HepG2 (cell line): ENCODE results near the gene GNMT. TPM values are rescaled to one million over a fixed set of nuclear protein-coding genes. Genes with fewer than 3 reads are reported as not detected.

Source experiments
- KLF15 ChIP-seq: sonication (generic); formaldehyde crosslinking; IDR thresholded peaks from 2 replicates; pipeline ENCODE4 v1.8.1; 2023; ENCODE audit warnings: borderline replicate concordance, mild to moderate bottlenecking, inconsistent platforms, missing genetic modification reagents, mixed read lengths
- SAFB2 ChIP-seq: sonication (generic); formaldehyde crosslinking; IDR thresholded peaks from 2 replicates; pipeline ENCODE4 v1.5.1; 2020; ENCODE audit warnings: missing genetic modification reagents, low read depth, mild to moderate bottlenecking, borderline replicate concordance
- SNRNP70 ChIP-seq: fragments of 200-400 bp; formaldehyde crosslinking; IDR thresholded peaks from 2 replicates; pipeline ENCODE4 v1.6.1; 2017; ENCODE audit warnings: mild to moderate bottlenecking, low read depth, low read length, moderate library complexity
- THAP11 ChIP-seq: IDR thresholded peaks from 2 replicates; pipeline ENCODE4 v1.6.1; 2016; ENCODE audit warnings: missing biosample characterization, missing genetic modification reagents
- ZNF282 ChIP-seq: fragments of 450-650 bp; IDR thresholded peaks from 2 replicates; pipeline ENCODE4 v1.6.1; 2018; ENCODE audit not compliant: partially characterized antibody
- ZNF431 ChIP-seq: sonication (generic); formaldehyde crosslinking; IDR thresholded peaks from 2 replicates; pipeline ENCODE4 v1.9.0; 2022; ENCODE audit warnings: missing genetic modification reagents, low read depth, mild to moderate bottlenecking, borderline replicate concordance
- ZNF850 ChIP-seq: sonication (generic); formaldehyde crosslinking; conservative IDR thresholded peaks from 2 replicates; pipeline ENCODE4 v1.9.0; 2021; ENCODE audit warnings: mild to moderate bottlenecking, missing genetic modification reagents
- ZNF891 ChIP-seq: sonication (generic); formaldehyde crosslinking; IDR thresholded peaks from 2 replicates; pipeline ENCODE4 v1.5.0; 2020; ENCODE audit warnings: mild to moderate bottlenecking, missing genetic modification reagents
- ZZZ3 ChIP-seq: sonication (generic); formaldehyde crosslinking; IDR thresholded peaks from 2 replicates; pipeline ENCODE4 v1.4.0; 2020; ENCODE audit warnings: missing genetic modification reagents, mild to moderate bottlenecking, borderline replicate concordance
- polyA plus RNA-seq, 8 experiments: library from polyadenylated mRNA; depleted of rRNA in 3 of 8; stranded (reverse) in 7 of 8; unstranded in 1 of 8; fragments of >200 nt; fragmentation: Illumina TruSeq in 4 of 8; extraction: Trizol in 4 of 8; gene quantifications; 2 replicates each; pipeline versions ENCODE4 v1.2.1 to v1.2.3, GENCODE V29; 2011 to 2016; ENCODE audit warnings: low read depth in 4 of 8, missing spikeins in 1 of 8, mixed read lengths in 1 of 8; ENCODE audit not compliant: insufficient read depth in 1 of 8
- total RNA-seq, 5 experiments: library from RNA; depleted of rRNA; stranded (reverse); fragments of >200 nt; fragmentation: Illumina TruSeq; extraction: Trizol; gene quantifications; 2 replicates each; pipeline ENCODE4 v1.2.3, GENCODE V29; 2016; ENCODE audit warnings: low read depth in 1 of 5
- TF ChIP-seq, protein P1 (sequence below): sonication (generic); formaldehyde crosslinking; IDR thresholded peaks from 2 replicates; pipeline ENCODE4; 2020; ENCODE audit warnings: missing genetic modification reagents, mild to moderate bottlenecking, borderline replicate concordance
- TF ChIP-seq, protein P2 (sequence below): sonication (generic); formaldehyde crosslinking; IDR thresholded peaks from 2 replicates; pipeline ENCODE4 v1.4.0; 2020; ENCODE audit warnings: mild to moderate bottlenecking, low read depth, missing genetic modification reagents
- TF ChIP-seq, protein P3 (sequence below): sonication (generic); formaldehyde crosslinking; IDR thresholded peaks from 2 replicates; pipeline ENCODE4 v1.8.0; 2022; ENCODE audit warnings: missing genetic modification reagents, mild to moderate bottlenecking, borderline replicate concordance
- TF ChIP-seq, protein P4 (sequence below): sonication (generic); formaldehyde crosslinking; IDR thresholded peaks from 2 replicates; pipeline ENCODE4 v1.4.0; 2020; ENCODE audit warnings: missing genetic modification reagents
- TF ChIP-seq, protein P5 (sequence below): sonication (generic); formaldehyde crosslinking; IDR thresholded peaks from 2 replicates; pipeline ENCODE4 v1.4.0; 2020; ENCODE audit warnings: missing genetic modification reagents, borderline replicate concordance
- TF ChIP-seq, protein P6 (sequence below): sonication (generic); formaldehyde crosslinking; IDR thresholded peaks from 2 replicates; pipeline ENCODE4 v1.8.1; 2022; ENCODE audit warnings: low read depth, mild to moderate bottlenecking, missing genetic modification reagents

The GNMT gene
- total and polyA plus RNA-seq, 2 of the 13 experiments (the other 11 are each of a cell fraction or from before 2014, with no cell fraction given) = 2.8 to 7.0 TPM

DNA sequence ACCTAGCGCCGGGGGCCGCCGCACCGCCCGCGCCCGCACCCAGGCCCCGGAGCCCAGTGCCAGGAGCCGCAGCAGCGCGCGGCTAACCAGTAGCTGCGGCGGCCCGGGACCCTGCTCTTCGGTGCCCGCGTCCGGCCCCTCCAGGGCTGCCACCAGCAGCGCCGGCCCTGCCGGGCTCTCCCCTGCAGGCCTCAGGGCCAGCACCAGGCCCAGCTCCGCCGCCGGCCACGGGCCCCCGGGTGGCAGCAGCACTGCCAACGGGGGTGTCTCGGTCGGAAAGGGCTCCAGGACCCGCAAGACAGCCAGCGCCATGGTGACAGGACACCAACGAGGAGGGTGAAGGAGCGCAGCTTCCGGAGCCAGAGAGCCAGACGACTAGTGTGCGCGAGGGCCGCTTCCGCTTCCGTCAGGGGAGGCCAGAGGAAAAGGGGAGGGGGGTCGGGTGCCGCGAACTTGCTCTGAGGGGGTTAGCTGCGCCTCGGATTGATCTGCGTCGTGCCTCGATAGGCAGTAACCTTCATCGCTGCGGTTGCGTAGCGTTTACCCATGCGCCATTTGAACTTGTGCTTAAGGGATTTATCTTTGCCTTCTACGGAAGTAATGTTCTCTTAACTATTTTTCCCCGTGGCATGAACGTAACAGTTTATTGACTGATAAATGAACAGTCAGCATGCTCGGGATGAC is 18.4 kb downstream of the GNMT start, which contains the start of gene PEX6 (continued):
- TF ChIP-seq, protein P1, sequence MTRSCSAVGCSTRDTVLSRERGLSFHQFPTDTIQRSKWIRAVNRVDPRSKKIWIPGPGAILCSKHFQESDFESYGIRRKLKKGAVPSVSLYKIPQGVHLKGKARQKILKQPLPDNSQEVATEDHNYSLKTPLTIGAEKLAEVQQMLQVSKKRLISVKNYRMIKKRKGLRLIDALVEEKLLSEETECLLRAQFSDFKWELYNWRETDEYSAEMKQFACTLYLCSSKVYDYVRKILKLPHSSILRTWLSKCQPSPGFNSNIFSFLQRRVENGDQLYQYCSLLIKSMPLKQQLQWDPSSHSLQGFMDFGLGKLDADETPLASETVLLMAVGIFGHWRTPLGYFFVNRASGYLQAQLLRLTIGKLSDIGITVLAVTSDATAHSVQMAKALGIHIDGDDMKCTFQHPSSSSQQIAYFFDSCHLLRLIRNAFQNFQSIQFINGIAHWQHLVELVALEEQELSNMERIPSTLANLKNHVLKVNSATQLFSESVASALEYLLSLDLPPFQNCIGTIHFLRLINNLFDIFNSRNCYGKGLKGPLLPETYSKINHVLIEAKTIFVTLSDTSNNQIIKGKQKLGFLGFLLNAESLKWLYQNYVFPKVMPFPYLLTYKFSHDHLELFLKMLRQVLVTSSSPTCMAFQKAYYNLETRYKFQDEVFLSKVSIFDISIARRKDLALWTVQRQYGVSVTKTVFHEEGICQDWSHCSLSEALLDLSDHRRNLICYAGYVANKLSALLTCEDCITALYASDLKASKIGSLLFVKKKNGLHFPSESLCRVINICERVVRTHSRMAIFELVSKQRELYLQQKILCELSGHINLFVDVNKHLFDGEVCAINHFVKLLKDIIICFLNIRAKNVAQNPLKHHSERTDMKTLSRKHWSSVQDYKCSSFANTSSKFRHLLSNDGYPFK (CRISPR knock-in tag) = peak; percentile 96; the same call in 1 of the 2 replicates
- no peak for TF ChIP-seq KLF15
- no peak for TF ChIP-seq ZNF282
- no peak; the same call in 1 of the 2 replicates for TF ChIP-seq ZNF891 (CRISPR knock-in tag)
- TF ChIP-seq ZNF431 (CRISPR knock-in tag) = no peak
- 0 out of 2 replicates have a peak, but pooled peaks have one; percentile 60 for TF ChIP-seq ZNF850 (CRISPR knock-in tag)
- TF ChIP-seq, protein P2, sequence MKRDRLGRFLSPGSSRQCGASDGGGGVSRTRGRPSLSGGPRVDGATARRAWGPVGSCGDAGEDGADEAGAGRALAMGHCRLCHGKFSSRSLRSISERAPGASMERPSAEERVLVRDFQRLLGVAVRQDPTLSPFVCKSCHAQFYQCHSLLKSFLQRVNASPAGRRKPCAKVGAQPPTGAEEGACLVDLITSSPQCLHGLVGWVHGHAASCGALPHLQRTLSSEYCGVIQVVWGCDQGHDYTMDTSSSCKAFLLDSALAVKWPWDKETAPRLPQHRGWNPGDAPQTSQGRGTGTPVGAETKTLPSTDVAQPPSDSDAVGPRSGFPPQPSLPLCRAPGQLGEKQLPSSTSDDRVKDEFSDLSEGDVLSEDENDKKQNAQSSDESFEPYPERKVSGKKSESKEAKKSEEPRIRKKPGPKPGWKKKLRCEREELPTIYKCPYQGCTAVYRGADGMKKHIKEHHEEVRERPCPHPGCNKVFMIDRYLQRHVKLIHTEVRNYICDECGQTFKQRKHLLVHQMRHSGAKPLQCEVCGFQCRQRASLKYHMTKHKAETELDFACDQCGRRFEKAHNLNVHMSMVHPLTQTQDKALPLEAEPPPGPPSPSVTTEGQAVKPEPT (CRISPR knock-in tag) = no peak; the same call in 1 of the 2 replicates
- peak; percentile 93 for TF ChIP-seq THAP11 (CRISPR knock-in tag)
- TF ChIP-seq SAFB2 (CRISPR knock-in tag) = peak; percentile 35; the same call in 1 of the 2 replicates
- TF ChIP-seq, protein P3, sequence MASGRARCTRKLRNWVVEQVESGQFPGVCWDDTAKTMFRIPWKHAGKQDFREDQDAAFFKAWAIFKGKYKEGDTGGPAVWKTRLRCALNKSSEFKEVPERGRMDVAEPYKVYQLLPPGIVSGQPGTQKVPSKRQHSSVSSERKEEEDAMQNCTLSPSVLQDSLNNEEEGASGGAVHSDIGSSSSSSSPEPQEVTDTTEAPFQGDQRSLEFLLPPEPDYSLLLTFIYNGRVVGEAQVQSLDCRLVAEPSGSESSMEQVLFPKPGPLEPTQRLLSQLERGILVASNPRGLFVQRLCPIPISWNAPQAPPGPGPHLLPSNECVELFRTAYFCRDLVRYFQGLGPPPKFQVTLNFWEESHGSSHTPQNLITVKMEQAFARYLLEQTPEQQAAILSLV (CRISPR knock-in tag) = no peak; the same call in 1 of the 2 replicates
- TF ChIP-seq ZZZ3 (CRISPR knock-in tag) = 0 out of 2 replicates have a peak, but pooled peaks have one; percentile 41
- TF ChIP-seq, protein P4, sequence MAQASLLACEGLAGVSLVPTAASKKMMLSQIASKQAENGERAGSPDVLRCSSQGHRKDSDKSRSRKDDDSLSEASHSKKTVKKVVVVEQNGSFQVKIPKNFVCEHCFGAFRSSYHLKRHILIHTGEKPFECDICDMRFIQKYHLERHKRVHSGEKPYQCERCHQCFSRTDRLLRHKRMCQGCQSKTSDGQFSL (CRISPR knock-in tag) = no peak; the same call in 1 of the 2 replicates
- TF ChIP-seq, protein P5, sequence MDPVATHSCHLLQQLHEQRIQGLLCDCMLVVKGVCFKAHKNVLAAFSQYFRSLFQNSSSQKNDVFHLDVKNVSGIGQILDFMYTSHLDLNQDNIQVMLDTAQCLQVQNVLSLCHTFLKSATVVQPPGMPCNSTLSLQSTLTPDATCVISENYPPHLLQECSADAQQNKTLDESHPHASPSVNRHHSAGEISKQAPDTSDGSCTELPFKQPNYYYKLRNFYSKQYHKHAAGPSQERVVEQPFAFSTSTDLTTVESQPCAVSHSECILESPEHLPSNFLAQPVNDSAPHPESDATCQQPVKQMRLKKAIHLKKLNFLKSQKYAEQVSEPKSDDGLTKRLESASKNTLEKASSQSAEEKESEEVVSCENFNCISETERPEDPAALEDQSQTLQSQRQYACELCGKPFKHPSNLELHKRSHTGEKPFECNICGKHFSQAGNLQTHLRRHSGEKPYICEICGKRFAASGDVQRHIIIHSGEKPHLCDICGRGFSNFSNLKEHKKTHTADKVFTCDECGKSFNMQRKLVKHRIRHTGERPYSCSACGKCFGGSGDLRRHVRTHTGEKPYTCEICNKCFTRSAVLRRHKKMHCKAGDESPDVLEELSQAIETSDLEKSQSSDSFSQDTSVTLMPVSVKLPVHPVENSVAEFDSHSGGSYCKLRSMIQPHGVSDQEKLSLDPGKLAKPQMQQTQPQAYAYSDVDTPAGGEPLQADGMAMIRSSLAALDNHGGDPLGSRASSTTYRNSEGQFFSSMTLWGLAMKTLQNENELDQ (CRISPR knock-in tag) = no peak
- no peak for TF ChIP-seq SNRNP70
- TF ChIP-seq, protein P6, sequence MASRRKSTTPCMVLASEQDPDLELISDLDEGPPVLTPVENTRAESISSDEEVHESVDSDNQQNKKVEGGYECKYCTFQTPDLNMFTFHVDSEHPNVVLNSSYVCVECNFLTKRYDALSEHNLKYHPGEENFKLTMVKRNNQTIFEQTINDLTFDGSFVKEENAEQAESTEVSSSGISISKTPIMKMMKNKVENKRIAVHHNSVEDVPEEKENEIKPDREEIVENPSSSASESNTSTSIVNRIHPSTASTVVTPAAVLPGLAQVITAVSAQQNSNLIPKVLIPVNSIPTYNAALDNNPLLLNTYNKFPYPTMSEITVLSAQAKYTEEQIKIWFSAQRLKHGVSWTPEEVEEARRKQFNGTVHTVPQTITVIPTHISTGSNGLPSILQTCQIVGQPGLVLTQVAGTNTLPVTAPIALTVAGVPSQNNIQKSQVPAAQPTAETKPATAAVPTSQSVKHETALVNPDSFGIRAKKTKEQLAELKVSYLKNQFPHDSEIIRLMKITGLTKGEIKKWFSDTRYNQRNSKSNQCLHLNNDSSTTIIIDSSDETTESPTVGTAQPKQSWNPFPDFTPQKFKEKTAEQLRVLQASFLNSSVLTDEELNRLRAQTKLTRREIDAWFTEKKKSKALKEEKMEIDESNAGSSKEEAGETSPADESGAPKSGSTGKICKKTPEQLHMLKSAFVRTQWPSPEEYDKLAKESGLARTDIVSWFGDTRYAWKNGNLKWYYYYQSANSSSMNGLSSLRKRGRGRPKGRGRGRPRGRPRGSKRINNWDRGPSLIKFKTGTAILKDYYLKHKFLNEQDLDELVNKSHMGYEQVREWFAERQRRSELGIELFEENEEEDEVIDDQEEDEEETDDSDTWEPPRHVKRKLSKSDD (CRISPR knock-in tag) = 0 out of 2 replicates have a peak, but pooled peaks have one; percentile 71
